Cardiac fibroblast (primary cell): ENCODE results near the gene KRT6B.

Experiments used
- DNase-seq, 2 donors: peaks; one replicate each; pipeline versions ENCODE4 v3.0.0 to v3.0.0-alpha.2; 2010; ENCODE audit warnings: low read depth in 2 of 2
- H3K4me3 ChIP-seq, 2 donors: replicated peaks in 1 of 2; 1 replicate in 1 of 2; 2 replicates in 1 of 2; pipeline ENCODE4 v1.5.1; 2011; ENCODE audit warnings: low read depth in 2 of 2, low read length in 2 of 2, mild to moderate bottlenecking in 2 of 2, moderate library complexity in 1 of 2
- TF ChIP-seq, protein P1 (sequence below): IDR thresholded peaks from one replicate; pipeline ENCODE4 v1.5.1; 2011; ENCODE audit warnings: low read depth, mild to moderate bottlenecking, low read length, inconsistent platforms

Gene KRT6B

DNA sequence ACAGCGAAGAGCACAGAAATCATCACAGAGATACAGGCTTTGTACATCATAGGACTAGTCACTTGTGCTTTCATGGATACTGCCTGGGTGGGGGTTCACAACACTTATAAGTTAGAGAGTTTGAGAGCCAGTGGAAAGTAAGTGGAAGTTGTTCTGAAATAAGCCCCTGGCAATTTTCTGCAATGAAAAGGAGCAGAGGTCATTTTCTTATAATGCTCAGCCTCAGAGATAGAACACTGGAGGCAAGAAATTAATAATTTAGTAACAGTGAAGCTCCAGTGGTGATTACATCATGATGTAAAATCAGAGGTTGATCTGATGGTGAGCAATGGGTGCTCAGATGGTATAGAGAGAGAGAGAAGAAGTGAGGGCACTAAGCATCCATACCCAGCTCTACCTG is 35.3 kb upstream of the KRT6B start:
- no peak for DNase-seq
- no peak overlapping the region for H3K4me3 ChIP-seq
- TF ChIP-seq, protein P1, sequence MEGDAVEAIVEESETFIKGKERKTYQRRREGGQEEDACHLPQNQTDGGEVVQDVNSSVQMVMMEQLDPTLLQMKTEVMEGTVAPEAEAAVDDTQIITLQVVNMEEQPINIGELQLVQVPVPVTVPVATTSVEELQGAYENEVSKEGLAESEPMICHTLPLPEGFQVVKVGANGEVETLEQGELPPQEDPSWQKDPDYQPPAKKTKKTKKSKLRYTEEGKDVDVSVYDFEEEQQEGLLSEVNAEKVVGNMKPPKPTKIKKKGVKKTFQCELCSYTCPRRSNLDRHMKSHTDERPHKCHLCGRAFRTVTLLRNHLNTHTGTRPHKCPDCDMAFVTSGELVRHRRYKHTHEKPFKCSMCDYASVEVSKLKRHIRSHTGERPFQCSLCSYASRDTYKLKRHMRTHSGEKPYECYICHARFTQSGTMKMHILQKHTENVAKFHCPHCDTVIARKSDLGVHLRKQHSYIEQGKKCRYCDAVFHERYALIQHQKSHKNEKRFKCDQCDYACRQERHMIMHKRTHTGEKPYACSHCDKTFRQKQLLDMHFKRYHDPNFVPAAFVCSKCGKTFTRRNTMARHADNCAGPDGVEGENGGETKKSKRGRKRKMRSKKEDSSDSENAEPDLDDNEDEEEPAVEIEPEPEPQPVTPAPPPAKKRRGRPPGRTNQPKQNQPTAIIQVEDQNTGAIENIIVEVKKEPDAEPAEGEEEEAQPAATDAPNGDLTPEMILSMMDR: no peak

DNA sequence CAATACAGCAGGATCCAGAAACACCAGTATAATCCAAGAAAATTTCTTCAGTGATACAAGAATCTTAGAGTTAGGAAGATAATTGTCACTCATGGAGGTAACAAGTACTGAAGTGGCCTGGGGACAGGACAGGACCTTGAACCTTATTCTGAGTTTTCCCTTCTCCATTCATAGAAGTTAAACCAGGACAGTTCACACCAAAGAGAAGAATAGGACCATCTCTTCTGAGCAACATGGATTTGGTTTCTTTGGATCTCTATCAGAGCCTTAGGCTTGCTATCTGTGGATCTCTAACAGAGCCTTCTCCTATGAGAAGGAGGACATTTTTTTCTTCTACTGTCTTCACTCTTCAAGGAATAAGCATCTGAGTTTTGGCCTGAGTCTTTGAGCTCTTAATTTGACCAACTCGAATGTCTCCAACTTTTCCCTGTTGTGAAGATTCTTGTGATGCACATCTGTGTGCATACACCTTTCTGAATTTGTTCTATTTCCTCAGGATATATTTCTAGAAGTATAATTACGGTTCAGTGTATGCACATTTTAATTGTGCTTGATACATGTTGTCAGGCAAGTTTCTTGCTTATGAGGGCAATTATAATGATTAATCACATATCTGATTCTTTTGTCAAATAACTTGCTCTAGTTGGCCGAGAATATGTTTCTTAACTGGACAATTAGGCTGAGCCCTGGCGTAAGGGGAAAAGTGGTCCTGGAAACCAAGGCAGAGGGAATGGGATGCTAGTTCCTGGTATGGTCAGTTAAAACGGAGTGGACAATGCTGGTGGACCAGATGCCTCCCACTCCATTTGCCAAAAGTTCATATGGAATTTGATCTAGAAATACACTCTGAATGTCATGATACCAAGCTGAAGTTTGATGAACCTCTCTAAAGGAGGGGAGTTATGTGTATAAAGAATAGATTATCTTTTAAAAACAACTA is 34.5 kb upstream of the KRT6B start:
- TF ChIP-seq, protein P1: no peak
- no peak for DNase-seq
- no peak overlapping the region for H3K4me3 ChIP-seq

DNA sequence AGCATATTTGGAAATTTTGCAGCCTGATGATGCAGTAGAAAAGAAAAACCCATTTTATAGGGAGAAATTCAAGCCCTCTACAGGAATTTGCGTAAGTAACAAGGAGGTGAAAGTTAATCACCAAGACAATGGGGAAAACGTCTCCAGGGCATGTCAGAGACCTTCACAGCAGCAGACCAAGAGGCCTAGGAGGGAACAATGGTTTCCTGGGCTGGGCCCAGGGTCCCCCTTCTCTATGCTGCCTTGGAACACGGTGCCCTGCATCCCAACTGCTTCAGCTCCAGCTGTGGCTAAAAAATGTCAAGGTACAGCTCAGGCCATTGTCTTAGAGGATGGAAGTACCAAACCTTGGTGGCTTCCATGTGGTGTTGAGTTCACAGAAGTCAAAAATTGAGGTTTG is 28.1 kb upstream of the KRT6B start:
- DNase-seq: no peak

DNA sequence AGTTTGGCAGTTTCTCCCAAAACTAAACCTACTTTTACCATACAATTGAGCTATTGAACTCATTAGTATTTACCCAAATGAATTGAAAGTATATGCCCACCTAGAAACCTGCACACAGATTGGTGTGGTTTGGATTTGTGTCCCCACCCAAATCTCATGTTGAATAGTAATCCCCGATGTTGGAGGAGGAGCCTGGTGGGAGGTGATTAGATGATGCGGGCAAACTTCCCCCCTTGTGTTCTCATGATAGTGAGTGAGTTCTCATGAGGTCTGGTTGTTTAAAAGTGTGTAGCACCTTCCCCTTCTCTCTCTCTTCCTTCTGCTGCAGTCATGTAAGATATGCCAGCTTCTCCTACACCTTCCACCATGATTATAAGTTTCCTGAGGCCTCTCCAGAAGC is 25.7 kb upstream of the KRT6B start:
- DNase-seq: no peak
- TF ChIP-seq, protein P1: no peak
- no peak overlapping the region for H3K4me3 ChIP-seq

More for the DNA sequence above, 28.1 kb upstream of the KRT6B start:
- TF ChIP-seq, protein P1: no peak
- no peak overlapping the region for H3K4me3 ChIP-seq

DNA sequence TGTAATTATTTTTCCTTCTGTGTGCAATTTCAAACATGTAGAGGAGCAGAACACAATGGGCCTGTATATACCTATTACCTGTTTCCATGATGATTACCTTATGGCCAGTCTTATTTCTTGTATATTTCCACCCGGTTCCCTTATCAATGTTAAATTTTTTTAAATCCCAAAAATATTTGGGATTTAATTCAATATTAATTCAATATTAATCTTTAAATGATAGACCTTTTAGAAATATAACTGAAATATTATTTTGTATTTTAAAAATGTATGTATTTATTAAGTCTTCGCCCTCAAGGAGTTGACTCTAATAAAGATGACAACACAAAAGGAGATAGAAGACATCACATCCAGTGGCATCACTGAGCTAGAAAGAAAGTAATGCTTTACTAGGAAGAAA is 22.3 kb upstream of the KRT6B start:
- TF ChIP-seq, protein P1: no peak
- no peak for DNase-seq
- no peak overlapping the region for H3K4me3 ChIP-seq

DNA sequence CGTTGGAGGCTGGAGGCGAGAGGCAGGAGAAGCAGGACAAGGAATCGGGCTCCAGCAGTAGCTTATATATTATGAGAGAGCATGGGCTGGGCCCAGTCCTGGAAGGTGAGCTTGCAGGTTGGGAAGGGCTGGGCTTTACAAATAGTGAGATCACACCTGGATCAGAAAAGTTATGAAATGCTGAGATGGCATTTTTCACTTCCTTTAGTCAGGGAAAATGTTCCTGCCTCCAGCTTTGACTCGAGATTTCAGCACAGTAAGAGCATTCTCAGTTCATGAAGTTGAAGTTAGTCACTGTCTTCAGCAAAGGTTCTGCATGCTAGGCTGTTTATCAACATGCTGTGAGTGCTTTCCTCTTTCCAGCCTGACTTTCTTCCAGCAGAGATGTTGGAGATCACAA is 21.8 kb upstream of the KRT6B start, which contains the start of gene KRT6C:
Gene KRT6C, minus strand, starts transcription at position 38 of the 400 bp plus-strand sequence. CDS start 68 bp downstream, outside the sequence.
- H3K4me3 ChIP-seq: no peak within 1 kb of the TSS
- DNase-seq: no peak
- TF ChIP-seq, protein P1: no peak
